Raji (cell line): ENCODE results near the gene PSD2.

Source experiments
- POLR2A ChIP-seq: IDR thresholded peaks from 2 replicates; pipeline ENCODE4 v1.6.1; 2011; ENCODE audit warnings: low read depth, low read length, control low read depth; ENCODE audit not compliant: insufficient read depth

Gene PSD2

DNA sequence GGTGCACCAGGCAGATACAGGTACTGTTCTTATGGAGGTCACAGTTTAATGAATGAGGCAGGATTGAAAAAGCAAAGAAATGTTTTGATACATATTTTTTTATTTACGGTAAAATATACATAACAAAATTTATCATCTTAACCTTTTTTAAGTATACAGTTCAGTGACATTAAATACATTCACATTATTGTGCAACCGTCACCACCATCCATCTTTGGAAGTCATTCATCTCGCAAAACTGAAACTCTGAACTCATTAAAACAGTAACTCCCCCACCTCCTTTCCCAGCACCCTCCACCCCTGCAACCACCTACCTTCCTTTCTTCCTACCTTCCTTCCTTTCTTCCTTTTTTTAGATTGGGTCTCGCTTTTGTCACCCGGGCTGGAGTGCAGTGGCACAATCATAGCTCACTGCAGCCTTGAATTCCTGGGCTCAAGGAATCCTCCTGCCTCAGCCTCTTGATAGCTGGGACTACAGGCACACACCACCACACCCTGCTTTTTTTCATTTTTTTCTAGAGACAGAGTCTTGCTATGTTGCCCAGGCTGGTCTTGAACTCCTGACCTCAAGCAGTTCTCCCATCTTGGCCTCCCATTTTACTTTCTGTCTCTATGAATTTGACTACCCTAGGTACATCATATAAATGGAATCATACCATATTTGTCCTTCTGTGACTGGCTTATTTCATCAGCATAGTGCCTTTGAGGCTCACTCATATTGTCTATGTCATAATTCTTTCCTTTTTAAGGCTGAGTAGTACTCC, 22.5 kb upstream of the PSD2 start:
- TF ChIP-seq POLR2A = no peak

DNA sequence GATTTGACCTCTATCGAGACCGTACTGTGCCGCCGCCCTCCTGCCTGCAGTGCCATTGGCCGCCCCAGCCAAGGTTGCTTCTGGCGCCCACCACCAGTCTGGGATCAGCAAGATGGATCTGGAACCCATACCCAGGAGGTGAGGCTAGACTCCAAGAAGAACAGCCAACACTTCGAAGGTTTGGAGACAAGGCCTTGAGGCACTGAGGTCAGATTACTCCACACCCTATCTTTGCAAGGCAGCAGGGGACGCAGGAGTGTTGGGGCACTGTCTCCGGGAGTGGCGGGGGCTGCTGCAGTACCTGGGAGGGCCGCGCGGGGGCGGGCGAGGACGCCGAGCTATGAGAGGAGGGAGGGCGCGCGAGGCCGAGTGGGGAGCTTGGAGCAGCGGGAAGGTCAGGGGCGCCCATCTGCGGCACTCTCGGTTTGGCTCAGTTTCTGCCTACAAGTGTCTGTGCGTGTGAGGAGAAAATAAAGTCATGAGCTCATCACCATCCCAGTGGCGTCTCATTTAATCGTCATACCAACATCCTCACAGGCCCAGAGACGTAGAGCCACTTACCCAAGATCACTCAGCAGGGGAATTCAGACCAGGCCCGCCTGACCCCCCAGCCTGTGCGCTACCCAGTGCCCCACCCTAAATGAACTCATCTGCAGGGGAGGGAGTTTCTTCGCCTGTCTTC, 20.5 kb upstream of the PSD2 start:
- TF ChIP-seq POLR2A = no peak

DNA sequence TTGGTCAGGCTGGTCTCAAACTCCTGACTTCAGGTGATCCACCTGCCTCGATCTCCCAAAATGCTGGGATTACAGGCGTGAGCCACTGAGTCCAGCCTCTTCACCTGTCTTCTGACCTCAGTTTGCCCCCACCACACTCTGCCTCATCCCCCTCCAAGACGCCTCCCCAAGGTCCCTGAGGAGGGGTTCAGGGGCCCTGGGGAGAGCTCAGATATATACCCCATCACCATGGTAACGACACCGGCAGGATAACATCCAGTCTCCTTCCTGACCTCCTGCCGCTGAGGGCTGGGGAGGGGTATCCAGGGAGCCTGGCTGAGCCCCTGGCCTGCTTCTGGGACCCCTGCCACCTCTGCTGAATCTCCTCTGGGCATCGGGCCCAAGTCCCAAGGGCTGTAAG, 19.7 kb upstream of the PSD2 start:
- TF ChIP-seq POLR2A = no peak

DNA sequence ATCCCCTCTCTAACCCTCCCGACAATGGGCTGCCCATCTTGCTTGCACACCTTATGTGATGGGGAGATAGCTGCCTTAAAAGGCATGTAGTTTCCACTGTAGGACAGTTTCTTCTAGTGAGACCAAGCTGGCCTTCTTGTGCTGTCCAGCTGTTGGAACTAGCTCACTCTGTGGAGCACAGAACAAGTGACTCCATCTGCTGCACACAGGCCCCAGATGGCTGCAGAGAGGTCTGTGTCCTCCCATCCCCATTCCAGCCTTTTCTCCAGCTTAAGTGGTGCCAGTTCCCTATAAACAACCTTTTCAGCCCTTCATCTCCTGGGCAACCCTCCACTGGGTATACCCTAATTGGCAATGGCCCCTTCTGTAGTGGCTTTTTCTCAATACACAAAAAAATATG, 18.7 kb upstream of the PSD2 start:
- TF ChIP-seq POLR2A = no peak

DNA sequence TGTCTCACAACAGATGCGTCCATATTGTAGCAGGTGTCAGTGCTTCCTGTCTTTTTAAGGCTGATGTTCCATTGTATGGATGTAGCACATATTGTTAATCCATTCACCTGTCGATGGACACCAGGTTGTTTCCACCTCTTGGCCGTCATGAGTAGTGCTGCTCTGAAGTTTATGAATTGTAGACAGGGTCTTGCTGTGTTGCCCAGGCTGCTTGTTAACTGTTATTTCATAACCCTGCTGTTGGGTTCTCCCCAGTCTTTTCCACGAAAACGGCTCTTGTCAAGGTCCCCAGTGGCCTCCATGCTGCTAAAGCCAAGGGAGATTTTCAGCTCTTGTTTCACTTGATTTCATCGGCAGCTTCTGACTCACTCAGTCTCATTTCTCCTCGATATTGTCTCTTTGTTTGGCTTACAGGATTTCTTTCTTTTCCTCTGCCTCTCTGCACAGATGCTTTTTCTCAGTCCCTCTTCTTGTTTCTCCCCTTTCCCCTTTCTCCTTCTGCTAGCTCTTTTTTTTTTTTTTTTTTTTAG, 12.1 kb upstream of the PSD2 start:
- no peak for TF ChIP-seq POLR2A

DNA sequence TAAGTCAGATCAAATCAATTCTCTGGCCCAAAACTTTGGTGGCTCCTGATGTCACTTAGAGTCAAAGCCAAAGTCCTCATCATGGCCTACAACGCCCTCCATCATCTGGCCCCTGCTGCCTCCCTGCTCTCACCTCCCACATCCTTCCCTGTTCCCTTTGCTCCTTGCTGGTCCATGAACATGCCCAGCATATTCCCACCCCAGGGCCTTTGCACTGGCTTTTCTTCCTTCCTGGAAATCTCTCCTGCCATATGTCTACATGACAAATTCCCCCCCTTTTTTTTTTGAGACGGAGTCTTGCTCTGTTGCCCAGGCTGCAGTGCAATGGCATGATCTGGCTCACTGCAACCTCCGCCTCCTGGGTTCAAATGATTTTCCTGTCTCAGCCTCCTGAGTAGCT, 11.1 kb upstream of the PSD2 start:
- TF ChIP-seq POLR2A = no peak

DNA sequence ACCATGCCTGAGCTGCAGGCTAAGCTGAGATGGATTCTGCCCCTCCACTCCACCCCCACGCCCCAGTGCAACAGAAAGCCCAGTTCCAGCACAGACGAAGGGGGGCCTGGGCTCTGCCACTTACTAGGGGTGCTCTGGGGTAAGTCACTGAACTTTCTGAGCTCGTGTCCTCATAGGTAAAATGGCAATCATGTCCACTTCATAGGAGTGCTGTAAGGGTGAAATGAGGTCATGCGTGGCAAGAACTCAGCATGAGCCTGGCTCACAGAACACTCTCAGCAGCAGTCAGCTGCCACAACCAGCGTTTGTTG, 8.4 kb upstream of the PSD2 start:
- no peak for TF ChIP-seq POLR2A

DNA sequence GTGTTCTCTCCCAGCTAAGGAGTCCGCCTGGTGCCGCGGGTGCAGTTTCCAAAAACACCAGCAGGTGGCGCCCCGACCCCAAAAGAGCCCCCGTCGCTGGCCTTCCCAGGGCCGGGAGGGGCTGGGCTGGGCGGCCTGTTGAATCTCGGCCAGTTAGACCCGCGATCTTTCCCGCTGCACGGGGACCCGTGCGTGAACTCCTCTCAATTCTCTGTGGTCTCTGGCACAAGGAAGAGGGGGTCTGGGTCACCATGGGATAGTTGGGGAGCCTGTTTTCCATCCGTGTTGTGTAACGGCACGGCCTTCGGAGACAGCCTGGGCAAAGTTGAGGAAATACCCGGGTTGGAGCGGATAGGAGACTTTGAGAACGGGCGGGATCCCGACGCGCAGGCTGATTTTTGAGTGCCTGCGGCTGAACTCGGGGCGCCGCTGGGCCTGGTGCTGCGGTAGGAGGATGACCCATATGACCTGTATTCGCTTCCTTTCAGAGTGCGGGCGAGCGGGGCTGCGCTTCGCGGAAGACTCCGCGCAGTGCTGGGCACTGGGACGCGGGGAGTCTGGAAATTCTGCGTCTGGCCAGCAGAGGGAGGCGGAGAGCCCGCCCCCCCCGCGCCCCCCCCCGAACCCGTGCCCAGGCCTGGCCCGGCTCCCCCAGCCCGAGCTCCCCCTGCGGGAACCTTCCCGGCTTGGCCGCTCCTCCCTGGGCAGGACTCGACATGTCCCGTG, 7.9 kb upstream of the PSD2 start:
- no peak for TF ChIP-seq POLR2A

DNA sequence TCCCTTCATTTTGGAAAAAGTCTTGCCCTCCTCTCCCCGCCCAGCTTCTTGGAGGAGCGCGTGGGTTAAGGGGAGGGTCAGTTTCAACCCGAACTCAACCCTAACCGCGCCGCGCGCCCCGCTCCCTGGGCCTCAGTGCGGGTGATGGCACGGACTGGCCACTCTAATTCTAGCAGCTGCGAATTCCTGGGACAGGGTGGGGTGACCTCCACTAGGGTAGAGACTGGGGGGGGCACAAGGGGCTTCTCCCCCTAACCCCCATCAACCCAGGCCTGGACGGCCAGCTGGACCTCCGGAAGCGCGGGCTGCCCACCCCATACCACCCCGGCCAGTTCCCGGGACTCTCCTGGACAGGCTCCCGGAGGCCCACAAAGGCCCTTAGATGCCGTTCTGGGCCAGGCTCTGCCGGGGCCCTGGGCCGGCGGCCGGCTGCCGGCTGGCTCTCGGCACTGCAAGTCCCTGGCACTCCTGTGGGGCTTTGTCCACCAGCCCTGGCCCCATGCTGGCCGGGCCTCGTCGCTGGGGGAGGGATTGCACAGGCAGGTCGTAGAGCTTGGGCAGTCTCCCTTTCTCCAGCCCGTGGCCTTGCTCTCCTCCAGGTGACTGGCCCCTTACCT, 7.2 kb upstream of the PSD2 start:
- no peak for TF ChIP-seq POLR2A

DNA sequence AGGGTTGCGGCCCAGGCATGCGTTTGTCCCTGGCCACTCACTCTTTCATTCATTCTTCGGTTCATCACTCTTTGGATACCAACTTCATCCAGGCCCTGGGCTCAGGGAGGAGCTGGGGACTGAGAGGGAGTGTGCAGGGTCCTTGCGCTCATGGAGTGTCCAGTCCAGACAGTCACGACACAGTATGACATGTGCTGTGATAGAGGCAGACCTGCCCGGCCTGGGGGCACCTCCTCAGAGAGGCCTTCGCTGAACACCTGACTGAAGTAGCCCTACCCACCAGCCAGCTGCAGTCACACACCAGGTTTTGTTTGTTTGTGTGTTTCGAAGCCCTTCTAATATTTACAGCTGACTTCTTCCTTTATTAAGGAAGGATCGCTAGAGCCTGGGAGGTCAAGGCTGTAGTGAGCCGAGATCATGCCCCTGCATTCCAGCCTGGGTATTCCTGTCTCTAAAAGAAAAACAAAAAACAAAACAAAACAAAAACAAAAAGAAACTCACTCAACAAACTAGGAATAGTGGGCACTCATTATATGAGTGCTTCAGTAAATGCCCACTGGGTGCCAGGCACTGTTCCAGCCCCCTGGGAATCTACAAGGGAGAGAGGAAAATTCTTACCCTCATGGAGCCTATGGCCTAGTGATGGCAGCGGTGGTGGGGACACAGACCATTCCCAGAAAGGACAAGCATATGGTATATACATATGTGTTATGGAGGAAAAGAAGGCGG, 6.3 kb upstream of the PSD2 start:
- no peak for TF ChIP-seq POLR2A

DNA sequence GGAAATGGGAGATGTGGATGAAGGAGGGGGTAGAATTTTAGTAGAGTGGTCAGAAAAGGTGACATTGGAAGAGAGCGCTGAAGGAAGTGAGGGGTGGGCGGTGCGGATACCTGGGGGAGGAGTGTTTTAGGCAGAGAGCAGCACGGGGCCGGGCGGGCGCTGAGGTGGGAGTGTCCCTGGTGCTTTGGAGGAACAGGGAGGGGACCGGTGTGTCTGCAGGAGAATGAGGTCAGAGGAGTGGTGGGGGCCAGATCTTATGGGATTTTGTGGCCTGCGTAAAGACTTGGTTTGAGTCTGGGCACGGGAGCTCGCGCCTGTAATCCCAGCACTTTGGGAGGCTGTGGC, 5.8 kb upstream of the PSD2 start:
- no peak for TF ChIP-seq POLR2A

DNA sequence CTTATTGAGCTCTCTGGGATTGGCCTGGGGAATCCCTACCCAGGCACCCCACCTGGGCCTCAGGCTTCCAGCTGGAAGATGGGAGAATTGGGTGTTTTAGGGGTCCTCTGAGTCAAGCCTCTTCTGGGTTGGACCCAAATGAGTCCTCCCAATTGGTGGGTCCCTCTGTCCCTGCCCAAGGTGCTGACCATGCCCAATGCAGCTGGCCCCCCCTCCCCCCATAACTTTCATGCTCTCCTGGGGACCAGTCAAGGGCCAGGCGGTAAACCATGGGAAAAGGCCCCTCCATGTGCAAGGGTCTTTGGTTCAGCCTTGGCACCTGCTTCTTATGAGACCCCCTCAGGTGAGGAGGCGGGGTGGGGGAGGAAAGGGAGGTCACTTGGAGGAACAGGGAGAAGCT, 3.4 kb upstream of the PSD2 start:
- no peak for TF ChIP-seq POLR2A

DNA sequence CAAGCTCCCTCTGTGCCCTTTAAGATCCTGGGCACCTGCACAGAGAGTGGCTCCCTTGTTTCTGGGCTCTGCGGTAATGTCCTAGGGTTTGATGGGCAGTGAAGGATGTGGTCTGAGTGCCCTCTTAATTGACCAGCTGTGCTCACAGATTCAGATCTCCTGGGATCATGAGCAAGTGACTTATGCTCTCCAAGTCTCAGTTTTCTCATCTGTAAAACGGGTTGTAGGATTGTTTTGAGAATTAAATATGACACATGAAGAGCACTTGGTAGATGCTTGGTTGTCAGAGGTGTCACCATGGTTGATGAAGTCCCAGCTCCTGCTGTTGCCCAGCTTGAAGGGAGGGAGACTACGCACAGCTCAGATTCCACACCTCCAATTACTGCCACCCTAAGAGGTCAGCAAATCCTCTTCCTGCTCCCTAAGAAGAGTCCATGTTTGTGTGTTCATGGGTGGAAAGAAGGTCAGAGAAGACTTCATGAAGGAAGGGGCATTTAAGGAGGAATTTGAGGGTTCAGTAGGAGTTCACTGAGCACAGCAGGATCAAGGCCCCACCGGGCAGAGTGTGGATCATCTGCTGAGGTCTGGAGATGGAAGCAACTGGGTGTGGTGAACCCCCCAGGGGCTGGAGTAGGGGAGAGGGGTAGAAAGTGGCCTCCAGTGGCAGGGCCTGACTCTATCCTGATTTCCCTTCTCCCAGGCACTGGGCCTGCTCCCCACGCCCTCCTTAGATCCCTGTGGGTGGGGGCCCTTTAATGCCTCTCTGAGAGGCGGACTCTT, 1.4 kb upstream of the PSD2 start:
- no peak for TF ChIP-seq POLR2A

DNA sequence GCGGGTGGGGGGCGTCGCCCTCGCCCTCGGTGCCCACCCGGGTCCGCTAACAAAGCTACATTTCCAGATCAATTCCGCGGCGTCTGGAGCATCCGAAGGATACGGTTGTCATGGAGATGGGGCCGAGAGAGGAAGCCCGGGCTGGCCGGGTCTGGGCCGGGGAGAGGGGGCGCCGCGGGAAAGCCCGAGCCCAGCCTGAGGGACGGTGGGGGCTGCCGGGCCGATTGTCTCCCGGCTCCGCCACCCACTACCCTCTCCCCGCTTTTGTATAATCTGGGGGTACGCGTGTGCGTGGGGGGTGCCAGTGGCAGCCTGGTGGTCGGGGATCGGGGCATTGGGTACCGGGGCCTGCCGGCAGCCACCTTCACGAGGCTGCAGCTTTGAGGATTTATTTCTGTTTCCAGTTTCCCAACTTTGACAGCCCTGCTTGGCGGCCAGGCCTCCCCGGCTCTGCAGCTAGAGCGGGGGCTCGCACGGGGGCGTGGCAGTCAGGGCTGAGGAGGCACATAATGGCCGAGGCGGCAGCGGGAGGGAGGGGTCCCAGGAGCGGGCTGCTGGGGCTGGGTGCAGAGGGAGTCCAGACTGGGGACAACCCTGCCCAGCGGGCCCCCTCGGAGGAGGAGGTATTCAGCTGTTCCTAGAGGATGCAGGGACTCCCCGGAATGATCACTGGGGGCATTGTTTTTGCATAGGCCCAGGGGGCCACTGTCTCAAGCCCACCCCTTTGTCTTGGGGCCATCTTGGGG, 626 bp downstream of the PSD2 start:
- no peak for TF ChIP-seq POLR2A
